ENCODE results near the gene NHERF2.

- no peak for TF ChIP-seq CTCF (IDR thresholded peaks at IDR 0.05)
- no peak for TF ChIP-seq POLR2A (IDR thresholded peaks at IDR 0.05)
These were observed 21.1 kb upstream of the NHERF2 start for GRCh38 chr16:2005646-2006045.

Measured in uterus (tissue), 2 donors.